Brain microvascular endothelial cell (primary cell): ENCODE measurements around the gene DNPH1.

Source experiments
- DNase-seq: peaks from one replicate; pipeline ENCODE4 v3.0.0-alpha.2; 2020
- H3K27ac ChIP-seq: fragments of 250-450 bp; sonication (Bioruptor Pico); 2 replicates; pipeline ENCODE4 v1.5.1; 2020; ENCODE audit warnings: mild to moderate bottlenecking, moderate library complexity
- H3K27me3 ChIP-seq: fragments of 250-450 bp; sonication (Bioruptor Pico); replicated peaks from 2 replicates; pipeline ENCODE4 v1.5.1; 2020; ENCODE audit warnings: mild to moderate bottlenecking
- H3K36me3 ChIP-seq: fragments of 250-450 bp; sonication (Bioruptor Pico); replicated peaks from 2 replicates; pipeline ENCODE4 v1.5.1; 2020; ENCODE audit warnings: mild to moderate bottlenecking
- H3K4me3 ChIP-seq: 2 replicates; pipeline ENCODE4 v1.5.1; 2011; ENCODE audit warnings: low read depth, mild to moderate bottlenecking, control low read depth, low read length, moderate library complexity
- CTCF ChIP-seq: IDR thresholded peaks from 2 replicates; pipeline ENCODE4 v1.5.1; 2011; ENCODE audit warnings: low read depth, mild to moderate bottlenecking, moderate library complexity, low read length, control low read depth, inconsistent platforms; ENCODE audit errors: missing control alignments
- in situ Hi-C: cut with HindIII; loops from 2 replicates; pipeline ENCODE4 v1.10.0; 2017; ENCODE audit warnings: low sequenced_read_pairs, low pct_ligation_motif_present

DNPH1 gene

GRCh38 chr6:43243664-43244321, 14.5 kb upstream of the DNPH1 start:
- in situ Hi-C loops, result no loop called here
- Histone ChIP-seq H3K36me3 (no peaks in the 10 kb centered on the region), H3K27ac (no peak overlapping the region), H3K27me3 (peaks cover 59% of the 10 kb centered on the region), H3K4me3 (no peak overlapping the region)
- no peak for TF ChIP-seq CTCF
- no peak for DNase-seq

- Histone ChIP-seq H3K36me3 (no peaks in the 10 kb centered on the region), H3K27ac (no peak within 1 kb of the TSS), H3K27me3 (peaks cover 54% of the 10 kb centered on the region), H3K4me3 (no peak within 1 kb of the TSS)
- no peak for DNase-seq
- TF ChIP-seq CTCF, result no peak
- in situ Hi-C loops, result no loop called here
Observed at GRCh38 chr6:43242908-43243663, 13.8 kb upstream of the DNPH1 start, which contains the start of gene TTBK1. TTBK1 (plus strand) TSS chr6:43243481; CDS start chr6:43246661, 3,180 bp downstream.

- Histone ChIP-seq H3K36me3 (no peaks in the 10 kb centered on the region), H3K4me3 (no peak overlapping the region), H3K27me3 (peaks cover 48% of the 10 kb centered on the region), H3K27ac (no peak overlapping the region)
- in situ Hi-C loops, result no loop called here
- no peak for DNase-seq
- no peak for TF ChIP-seq CTCF
Observed at GRCh38 chr6:43241446-43241845, 12.2 kb upstream of the DNPH1 start.

GRCh38 chr6:43240950-43241349, 11.7 kb upstream of the DNPH1 start:
- Histone ChIP-seq H3K27ac (no peak overlapping the region), H3K27me3 (peaks cover 46% of the 10 kb centered on the region), H3K36me3 (no peaks in the 10 kb centered on the region), H3K4me3 (no peak overlapping the region)
- no peak for TF ChIP-seq CTCF
- no peak for DNase-seq
- in situ Hi-C loops, result no loop called here

GRCh38 chr6:43239054-43239453, 9.8 kb upstream of the DNPH1 start:
- no peaks in the 10 kb centered on the region for H3K36me3 ChIP-seq
- in situ Hi-C loops, result no loop called here
- H3K27ac ChIP-seq, result no peak overlapping the region
- H3K27me3 ChIP-seq, result peaks cover 34% of the 10 kb centered on the region
- no peak for TF ChIP-seq CTCF
- no peak overlapping the region for H3K4me3 ChIP-seq
- DNase-seq, result no peak
